Stimulated activated CD8-positive, alpha-beta memory T cell treated with anti-CD3 and anti-CD28 coated beads, Interleukin-15, amount 100 ng/mL, for 24 hours (primary cell): ENCODE data around the gene DCST2.

Source experiments
- DNase-seq: peaks from one replicate; pipeline ENCODE4 v3.0.0-alpha.2; 2020; ENCODE audit warnings: low read depth

The DCST2 gene

DNA sequence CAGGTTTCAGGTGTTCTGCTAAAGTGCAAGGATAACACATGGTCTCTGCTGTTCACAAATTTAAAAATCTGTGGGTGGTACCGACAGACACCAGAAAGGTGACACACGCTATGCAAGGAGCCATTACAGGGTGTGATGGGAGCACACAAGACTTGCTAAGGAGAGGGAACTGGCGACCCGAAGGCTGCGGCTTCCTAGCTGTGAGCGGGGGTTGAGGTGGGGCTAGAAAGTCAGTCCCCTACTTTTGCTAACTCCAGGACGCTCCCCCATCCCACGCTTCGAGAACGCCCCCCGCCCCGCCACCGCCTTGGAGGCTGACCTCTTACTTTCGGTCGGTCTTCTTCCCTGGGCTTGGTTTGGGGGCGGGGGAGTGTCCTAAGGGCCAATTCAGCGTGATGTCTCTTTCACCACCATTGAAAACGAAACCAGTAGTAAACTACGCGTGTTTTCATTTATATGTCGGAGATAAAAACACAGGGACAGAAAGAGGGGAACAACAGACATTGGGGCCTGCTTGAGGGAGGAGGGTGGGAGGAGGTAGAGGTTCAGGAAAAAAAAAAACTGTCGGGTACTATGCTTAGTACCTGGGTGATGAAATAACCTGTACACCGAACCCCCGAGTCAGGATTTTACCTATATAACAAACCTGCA lies 58.0 kb downstream of the DCST2 start:
- peak; percentile 33 for DNase-seq

DNA sequence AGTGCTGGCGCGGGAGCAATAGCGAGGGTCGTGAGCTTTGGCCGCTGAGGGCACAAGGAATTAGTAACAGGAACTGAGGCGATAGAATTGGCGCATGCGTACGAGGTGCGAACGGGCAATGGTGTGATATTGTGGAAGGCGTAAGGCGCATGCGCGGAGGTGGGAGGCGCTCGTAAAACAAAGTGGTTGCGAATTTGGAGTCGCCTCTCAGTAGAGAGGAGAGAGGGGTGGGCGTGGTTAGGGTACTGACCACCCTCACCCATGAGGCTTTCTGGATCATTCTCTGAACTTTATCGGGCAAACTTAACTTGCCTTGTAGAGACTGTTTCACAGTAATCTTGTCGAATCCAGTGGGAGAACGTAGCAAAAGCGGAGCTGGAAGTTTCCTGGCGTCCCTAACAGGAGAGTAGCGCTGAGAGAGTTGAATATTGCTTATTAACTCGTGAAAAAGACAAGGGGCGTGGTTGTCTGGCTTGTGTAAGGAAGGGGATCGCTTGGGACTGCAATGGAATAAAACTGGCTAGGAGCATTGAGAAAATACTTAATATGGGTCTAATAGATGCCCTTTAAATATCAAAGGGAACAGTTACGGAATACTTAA lies 58.7 kb downstream of the DCST2 start:
- DNase-seq: peak; percentile 79

DNA sequence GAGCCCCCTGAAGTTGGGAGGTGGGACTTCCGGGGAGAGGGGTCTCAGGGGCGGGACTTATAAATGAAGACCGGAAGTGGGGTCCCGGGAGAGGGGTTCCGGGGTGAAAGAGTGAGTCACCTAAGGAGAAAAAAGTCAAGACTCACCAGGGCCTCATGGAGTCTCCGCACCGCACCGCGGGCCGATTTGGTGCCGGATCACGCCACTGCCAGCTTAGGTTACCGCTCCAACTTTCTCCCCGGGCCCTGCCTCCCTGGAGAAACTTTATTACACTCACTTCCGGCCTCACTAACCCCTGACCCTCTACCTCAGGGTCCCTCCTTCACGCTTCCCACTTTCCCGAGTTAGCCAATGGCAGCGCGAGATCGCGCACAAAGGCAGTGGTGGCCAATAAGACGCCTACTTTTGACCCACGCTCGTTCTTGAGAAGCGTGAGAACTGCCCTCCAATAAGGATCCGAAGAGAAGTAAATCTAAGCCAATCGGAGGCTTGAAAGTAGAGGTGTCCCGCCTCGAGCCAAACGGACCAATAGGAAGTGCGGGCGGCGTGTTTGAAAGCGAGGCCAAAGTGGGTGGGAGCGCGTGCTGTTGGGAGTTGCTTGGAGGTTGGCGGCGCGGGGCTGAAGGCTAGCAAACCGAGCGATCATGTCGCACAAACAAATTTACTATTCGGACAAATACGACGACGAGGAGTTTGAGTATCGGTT lies 59.3 kb downstream of the DCST2 start, which contains the start of gene CKS1B:
TSS of gene CKS1B (plus strand) at position 580 of the 706 bp plus-strand sequence. CDS start at position 645, 65 bp downstream.
- peak; percentile 76 for DNase-seq

DNA sequence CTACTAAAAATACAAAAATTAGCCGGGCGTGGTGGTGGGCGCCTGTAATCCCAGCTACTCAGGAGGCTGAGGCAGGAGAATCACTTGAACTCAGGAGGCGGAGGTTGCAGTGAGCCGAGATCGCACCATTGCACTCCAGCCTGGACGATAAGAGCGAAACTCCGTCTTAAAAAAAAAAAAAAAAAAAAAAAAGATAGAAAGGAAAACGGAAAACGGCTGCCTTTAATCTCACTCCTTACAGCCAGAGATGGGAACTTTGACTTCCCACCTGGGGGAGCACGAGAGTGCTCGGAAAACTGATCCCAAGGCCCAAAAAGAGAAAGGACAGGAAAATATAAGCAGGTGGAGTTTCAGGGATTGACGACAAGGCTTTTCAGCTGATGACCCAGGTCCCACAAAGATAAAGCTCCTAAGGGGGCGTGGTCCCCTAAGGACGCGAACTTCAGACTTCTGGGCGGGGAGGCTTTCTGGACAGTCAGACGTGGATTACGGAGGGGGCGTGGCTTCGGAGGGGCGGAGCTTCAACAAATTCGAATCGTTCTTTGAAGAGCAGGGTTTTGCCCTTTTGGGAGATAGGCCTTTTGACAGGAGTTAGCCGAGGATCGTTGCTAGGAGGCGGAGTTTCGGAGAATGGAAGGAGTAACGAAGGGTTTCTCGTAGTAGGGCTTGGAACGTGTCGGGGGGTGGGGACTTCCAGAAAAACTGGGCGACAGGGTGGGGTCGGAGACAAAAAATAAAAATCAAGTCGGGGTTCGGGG lies 60.1 kb downstream of the DCST2 start:
- peak; percentile 82 for DNase-seq

DNA sequence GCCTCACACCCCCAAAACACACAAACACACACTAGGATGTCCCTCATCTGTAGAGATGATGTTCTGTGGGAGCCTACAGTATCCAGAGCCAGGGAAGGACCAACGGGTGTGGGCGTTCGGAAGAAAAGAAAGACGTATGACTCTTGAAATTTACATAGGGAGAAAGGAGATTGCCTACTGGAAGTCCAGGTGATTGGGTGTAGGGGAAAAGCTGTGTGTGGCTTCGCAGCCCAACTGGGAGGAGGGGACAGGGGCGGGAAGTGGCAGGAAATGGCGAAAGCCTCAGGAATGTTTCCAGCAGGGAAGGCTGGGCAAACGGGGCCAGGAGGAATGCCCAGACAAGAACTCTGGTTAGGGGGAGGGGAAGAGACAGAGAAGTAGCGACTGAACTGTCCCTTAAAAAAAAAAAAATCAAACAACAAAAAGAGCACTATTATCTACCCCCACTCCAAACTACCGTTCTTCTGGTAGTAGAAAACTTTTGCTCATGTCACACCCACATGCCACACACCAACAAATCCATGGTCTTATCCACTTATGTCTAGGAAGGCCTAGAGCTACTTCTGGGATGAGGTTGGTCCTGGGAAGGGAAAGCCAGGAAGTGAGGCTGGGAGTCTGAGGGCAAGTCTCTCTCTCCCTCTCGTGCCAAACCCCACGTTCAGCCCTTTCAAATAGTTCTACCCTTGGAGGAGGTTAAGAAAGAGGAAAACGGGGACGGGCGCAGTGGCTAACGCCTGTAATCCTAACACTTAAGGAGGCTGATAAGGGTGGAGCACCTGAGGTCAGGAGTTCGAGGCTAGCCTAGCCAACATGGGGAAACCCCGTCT lies 60.9 kb downstream of the DCST2 start:
- DNase-seq: no peak

DNA sequence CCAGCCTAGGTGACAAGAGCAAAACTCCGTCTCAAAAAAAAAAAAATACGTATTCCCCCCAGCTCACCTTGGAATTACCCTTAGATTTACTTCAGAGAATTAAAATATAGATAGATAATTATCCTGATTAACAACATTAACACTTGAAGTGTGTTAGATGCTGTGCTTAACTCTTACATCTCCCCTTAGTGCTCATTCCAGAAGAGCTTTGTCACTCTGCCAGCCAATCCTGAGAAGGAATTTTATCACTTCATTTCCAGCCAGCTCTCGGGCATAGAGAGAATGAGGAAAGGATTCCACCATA lies 61.4 kb downstream of the DCST2 start:
- no peak for DNase-seq

DNA sequence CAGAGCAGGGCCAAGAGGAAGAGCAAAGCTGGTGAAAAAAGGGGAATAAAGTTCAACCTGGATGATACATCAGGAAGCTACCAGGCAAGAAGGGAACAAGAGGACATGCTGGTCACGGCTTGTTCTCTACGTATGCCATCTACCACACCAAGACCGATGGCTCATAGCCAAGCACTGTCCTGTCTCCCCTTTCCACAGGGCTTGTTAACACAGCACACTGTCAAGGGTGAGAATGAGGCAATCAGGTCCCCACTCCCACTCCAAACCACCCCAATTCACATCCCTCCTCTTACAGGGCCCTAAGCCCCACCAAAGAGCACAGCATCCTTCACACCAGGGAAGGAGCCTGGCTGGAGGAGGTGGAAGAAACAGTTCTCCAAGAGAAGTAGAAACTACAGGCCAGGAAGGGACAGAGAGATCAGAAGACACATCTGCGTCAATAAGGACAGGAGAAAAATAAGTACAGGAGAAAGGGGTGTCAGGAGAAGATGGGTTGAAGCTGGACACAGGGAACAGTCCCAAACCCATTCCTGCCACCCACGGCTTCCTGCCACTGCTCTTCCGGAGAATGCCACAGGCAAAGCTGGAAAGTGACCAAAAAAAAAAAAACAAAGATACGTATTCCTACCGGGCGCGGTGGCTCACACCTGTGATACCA lies 62.1 kb downstream of the DCST2 start:
- DNase-seq: no peak

DNA sequence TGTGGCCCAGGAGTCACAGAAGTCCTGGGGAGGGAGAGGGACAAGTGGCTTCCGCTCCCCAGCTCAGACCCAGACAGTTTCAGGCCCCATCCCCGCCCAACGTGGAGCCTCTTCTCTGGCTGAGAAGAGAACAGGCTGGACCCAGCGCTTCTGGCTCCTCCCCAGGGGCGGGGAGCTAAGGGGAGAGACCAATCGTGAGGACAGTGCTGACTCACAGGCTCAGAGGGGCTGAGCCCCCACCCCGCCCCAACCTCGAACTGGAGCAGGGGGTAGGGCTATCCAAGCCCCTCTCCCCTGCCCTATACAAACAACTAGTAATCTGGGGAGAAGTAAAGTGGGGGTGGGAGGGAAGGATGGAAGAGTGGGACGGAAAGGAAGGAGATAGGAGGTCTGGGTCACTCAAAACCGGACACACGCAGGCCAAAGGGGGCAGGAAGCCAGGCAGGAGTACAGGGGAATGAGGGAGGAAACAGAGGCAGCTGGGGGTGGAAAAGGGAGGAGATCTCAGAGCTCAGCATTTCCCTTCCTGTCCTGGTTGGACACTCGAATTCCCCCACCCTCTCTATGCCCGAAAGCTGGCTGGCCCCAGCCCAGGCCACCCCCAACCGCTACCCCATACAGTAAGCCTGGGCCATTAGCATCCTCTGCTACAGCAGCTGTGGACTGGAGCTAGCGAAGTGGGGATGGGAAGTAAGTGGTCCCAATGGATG lies 62.8 kb downstream of the DCST2 start, which contains the start of gene SHC1:
TSS of gene SHC1 (minus strand) at position 117 of the 710 bp plus-strand sequence. CDS start 221 bp downstream, outside the sequence.
- DNase-seq: no peak

DNA sequence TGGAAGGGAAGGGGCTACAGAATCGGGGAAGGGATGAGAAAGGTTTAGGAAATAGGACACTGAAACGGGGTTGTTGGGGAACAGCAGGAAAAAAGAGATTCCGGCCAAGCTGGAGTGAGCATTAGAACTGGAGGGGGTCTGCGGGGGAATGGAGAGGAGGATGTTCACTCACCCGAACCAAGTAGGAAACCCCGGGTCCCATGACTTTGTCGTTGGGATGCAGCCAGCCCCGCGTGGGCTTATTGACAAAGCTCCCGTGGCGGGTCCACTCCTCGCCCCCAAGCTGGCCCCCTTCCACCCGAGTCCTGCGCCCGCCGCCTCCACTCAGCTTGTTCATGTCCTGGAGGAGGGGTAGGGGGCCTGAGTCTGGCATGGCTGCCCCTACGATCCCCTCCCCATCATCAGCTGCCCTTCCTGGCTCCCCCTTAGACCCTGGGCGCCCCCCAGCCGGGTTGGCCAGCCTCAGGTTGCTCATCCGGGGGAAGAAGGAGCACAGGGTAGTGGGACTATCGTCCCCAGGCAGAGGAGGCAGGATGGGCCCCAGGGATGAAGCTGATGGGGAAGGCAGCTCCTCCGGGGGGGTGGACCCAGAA lies 63.6 kb downstream of the DCST2 start:
- DNase-seq: no peak

DNA sequence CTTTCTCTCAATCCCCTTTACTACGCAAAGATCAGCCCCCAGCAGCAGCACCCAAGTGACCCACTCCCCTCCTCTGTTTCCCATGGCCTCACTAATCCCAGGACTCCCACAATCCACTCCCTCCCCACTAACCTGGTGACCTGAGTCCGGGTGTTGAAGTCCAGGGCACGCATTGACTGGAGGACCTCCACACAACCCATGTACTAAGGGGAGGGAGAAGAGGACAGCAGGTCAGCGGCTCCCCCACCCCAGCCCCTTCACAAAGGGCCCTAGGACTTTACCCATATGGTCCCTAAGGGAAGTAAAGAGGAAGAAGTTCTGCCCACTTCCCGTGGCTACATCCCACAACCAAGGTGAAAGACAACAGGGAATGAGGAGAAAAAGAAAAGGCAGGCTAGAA lies 64.3 kb downstream of the DCST2 start:
- DNase-seq: no peak

DNA sequence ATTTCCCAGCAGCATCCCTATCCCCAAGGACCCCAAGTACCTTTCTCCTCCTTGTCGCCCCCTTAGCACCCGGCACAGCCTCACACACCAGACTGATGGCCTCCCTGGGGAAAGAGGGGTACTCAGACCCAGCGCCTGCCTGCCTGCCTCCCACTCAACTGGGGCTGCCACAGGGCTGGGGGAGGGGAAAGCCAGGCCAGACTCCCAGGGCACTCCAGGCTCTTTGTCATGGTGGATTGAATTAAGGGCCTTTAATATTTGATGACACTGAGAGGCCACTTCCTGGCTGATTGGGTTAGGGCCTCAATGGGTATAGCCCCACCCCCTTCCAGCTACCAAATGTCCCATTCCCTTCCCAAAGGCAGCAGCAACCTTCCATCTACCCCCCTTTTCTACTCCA lies 64.8 kb downstream of the DCST2 start:
- no peak for DNase-seq
